HepG2 (cell line): ENCODE measurements around the gene WDR31. TPM values are rescaled to one million over a fixed set of nuclear protein-coding genes. Genes with fewer than 3 reads are reported as not detected.
A peak's percentile ranks its signal among the peaks of the same experiment; 100 is the strongest.

Source experiments
- BRCA1 ChIP-seq: sonication (generic); formaldehyde crosslinking; IDR thresholded peaks from 2 replicates; pipeline ENCODE4 v1.4.0; 2020; ENCODE audit warnings: missing genetic modification reagents
- CHD4 ChIP-seq: fragments of 200-600 bp; sonication (generic); IDR thresholded peaks from 2 replicates; pipeline ENCODE4 v1.7.0; 2017; ENCODE audit warnings: mild to moderate bottlenecking, low read length, borderline replicate concordance
- KIAA2018 ChIP-seq: sonication (generic); formaldehyde crosslinking; IDR thresholded peaks from 2 replicates; pipeline ENCODE4 v1.5.0; 2020; ENCODE audit warnings: mild to moderate bottlenecking, missing genetic modification reagents, borderline replicate concordance
- MZF1 ChIP-seq: sonication (generic); formaldehyde crosslinking; IDR thresholded peaks from 2 replicates; pipeline ENCODE4 v1.8.1; 2023; ENCODE audit warnings: mild to moderate bottlenecking, missing genetic modification reagents, borderline replicate concordance
- NFIC ChIP-seq: IDR thresholded peaks from 2 replicates; pipeline ENCODE4 v1.6.1; 2012; ENCODE audit warnings: mild to moderate bottlenecking, low read length, inconsistent platforms
- NR0B2 ChIP-seq: sonication (generic); formaldehyde crosslinking; IDR thresholded peaks from 2 replicates; pipeline ENCODE4 v1.4.0; 2020; ENCODE audit warnings: mild to moderate bottlenecking, missing genetic modification reagents
- NR1H2 ChIP-seq: sonication (generic); formaldehyde crosslinking; IDR thresholded peaks from 2 replicates; pipeline ENCODE4 v1.8.1; 2022; ENCODE audit warnings: low read depth, missing genetic modification reagents, borderline replicate concordance
- ONECUT2 ChIP-seq: sonication (generic); formaldehyde crosslinking; IDR thresholded peaks from 2 replicates; pipeline ENCODE4 v1.4.0; 2020; ENCODE audit warnings: missing genetic modification reagents
- PCBP1 ChIP-seq: fragments of 200-400 bp; formaldehyde crosslinking; IDR thresholded peaks from 2 replicates; pipeline ENCODE4 v1.6.1; 2017; ENCODE audit warnings: mild to moderate bottlenecking, low read depth, low read length, borderline replicate concordance
- THYN1 ChIP-seq: sonication (generic); formaldehyde crosslinking; IDR thresholded peaks from 2 replicates; pipeline ENCODE4 v1.8.1; 2023; ENCODE audit warnings: low read depth, mild to moderate bottlenecking, moderate library complexity, missing genetic modification reagents, borderline replicate concordance
- ZNF260 ChIP-seq: sonication (generic); formaldehyde crosslinking; IDR thresholded peaks from 2 replicates; pipeline ENCODE4 v1.4.0; 2020; ENCODE audit warnings: missing genetic modification reagents, low read depth, mild to moderate bottlenecking, borderline replicate concordance
- ZNF280D ChIP-seq: sonication (generic); formaldehyde crosslinking; IDR thresholded peaks from 2 replicates; pipeline ENCODE4 v1.5.1; 2020; ENCODE audit warnings: mild to moderate bottlenecking, missing genetic modification reagents
- ZNF792 ChIP-seq: IDR thresholded peaks from 2 replicates; pipeline ENCODE4 v1.6.1; 2016
- polyA plus RNA-seq, 8 experiments: library from polyadenylated mRNA; depleted of rRNA in 3 of 8; stranded (reverse) in 7 of 8; unstranded in 1 of 8; fragments of >200 nt; fragmentation: Illumina TruSeq in 4 of 8; extraction: Trizol in 4 of 8; gene quantifications; 2 replicates each; pipeline versions ENCODE4 v1.2.1 to v1.2.3, GENCODE V29; 2011 to 2016; ENCODE audit warnings: low read depth in 4 of 8, missing spikeins in 1 of 8, mixed read lengths in 1 of 8; ENCODE audit not compliant: insufficient read depth in 1 of 8
- total RNA-seq, 5 experiments: library from RNA; depleted of rRNA; stranded (reverse); fragments of >200 nt; fragmentation: Illumina TruSeq; extraction: Trizol; gene quantifications; 2 replicates each; pipeline ENCODE4 v1.2.3, GENCODE V29; 2016; ENCODE audit warnings: low read depth in 1 of 5
- TF ChIP-seq, protein P1 (sequence below): sonication (generic); formaldehyde crosslinking; IDR thresholded peaks from 2 replicates; pipeline ENCODE4 v1.4.0; 2020; ENCODE audit warnings: missing genetic modification reagents

WDR31 gene
- total and polyA plus RNA-seq, 2 of the 13 experiments (the other 11 are each of a cell fraction or from before 2014, with no cell fraction given) = 0.33 to 1.7 TPM

DNA sequence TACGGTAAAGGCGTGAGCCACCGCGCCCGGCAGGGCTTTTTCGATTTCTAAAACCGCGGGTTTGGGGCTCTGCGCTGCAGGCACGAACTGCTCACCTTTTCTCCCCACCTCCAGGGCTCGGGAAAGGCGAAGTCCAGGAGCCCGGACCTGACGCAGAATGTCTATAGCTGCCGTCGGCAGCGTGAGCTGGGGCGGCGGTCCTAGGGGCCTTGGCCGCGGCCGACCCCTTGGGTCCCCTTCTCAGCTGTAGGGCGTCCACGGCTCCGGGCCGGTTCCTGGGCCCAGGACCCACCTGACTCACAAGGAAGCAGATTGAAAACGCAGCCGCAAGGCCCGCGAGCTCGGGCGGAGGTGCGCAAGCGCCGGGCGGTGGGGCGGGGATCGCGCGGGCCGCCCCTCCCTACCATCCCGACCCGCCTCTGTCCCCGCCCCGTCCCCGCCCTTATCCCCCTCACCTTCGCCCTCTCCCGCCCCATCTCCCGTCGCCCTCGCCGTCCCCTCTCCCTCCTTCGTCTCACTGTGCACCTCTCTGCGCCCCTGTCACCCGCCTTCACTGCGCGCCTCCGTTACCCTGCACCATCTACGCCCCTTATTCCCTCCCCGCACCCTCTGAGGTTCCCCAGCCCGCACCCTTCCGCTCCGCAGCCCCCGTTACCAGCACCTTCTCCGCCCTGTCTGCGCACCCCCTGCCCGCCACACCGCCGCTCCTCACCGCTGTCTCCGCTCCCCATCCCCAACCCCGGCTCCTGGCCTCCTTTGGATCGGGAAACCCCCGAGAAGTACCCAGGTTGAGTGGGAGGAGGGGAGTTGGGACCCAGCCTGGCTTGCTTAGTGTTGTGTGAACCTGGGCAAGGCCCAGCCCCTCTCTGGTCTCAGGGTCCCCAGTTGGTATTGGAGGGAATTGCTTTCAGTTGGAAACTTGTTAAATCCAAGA lies 36.8 kb upstream of the WDR31 start, which contains the start of gene HDHD3 (continued):
- TF ChIP-seq NFIC = no peak
- 0 out of 2 replicates have a peak, but pooled peaks have one; percentile 55 for TF ChIP-seq KIAA2018
- TF ChIP-seq, protein P1, sequence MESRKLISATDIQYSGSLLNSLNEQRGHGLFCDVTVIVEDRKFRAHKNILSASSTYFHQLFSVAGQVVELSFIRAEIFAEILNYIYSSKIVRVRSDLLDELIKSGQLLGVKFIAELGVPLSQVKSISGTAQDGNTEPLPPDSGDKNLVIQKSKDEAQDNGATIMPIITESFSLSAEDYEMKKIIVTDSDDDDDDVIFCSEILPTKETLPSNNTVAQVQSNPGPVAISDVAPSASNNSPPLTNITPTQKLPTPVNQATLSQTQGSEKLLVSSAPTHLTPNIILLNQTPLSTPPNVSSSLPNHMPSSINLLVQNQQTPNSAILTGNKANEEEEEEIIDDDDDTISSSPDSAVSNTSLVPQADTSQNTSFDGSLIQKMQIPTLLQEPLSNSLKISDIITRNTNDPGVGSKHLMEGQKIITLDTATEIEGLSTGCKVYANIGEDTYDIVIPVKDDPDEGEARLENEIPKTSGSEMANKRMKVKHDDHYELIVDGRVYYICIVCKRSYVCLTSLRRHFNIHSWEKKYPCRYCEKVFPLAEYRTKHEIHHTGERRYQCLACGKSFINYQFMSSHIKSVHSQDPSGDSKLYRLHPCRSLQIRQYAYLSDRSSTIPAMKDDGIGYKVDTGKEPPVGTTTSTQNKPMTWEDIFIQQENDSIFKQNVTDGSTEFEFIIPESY (CRISPR knock-in tag) = no peak
- no peak; the same call in 1 of the 2 replicates for TF ChIP-seq ZNF792 (CRISPR knock-in tag)
- TF ChIP-seq NR0B2 (CRISPR knock-in tag) = peak; percentile 80
- no peak for TF ChIP-seq CHD4
- TF ChIP-seq ONECUT2 (CRISPR knock-in tag) = no peak
- no peak for TF ChIP-seq BRCA1
- 0 out of 2 replicates have a peak, but pooled peaks have one; percentile 19 for TF ChIP-seq ZNF280D
- TF ChIP-seq PCBP1 = 0 out of 2 replicates have a peak, but pooled peaks have one; percentile 78
- TF ChIP-seq THYN1 (CRISPR knock-in tag) = no peak
- no peak for TF ChIP-seq ZNF260 (CRISPR knock-in tag)
- TF ChIP-seq NR1H2 = no peak
- no peak for TF ChIP-seq MZF1 (CRISPR knock-in tag)
